ENCODE results near the gene MIS18A.

DNA sequence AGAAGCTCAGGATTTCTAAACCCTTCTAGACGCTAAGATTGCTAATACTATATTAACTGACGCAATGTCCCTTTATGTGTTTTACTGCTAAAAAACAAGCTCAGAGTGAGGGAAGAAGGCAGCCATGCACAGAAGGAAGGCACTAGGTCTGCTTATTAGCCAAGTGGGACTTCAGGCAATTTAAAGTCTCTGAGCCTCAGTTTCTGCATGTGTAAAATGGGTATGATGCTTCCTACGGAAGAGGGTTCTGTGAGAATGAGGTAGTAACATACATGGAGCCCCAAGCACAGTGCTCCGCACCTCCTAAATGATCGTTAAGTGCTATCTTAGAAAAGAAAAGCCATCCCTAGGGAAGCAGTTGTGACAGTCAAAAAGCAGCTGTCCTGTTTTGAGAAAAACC, 16.9 kb downstream of the MIS18A start:
- TF ChIP-seq BHLHE40 (IDR thresholded peaks at IDR 0.05; ENCODE audit: borderline replicate concordance) (no peak), SP1 (IDR thresholded peaks at IDR 0.05) (no peak), SUZ12 (IDR thresholded peaks at IDR 0.05) (no peak), ELF4 (IDR thresholded peaks at IDR 0.05) (no peak), ARNT (IDR thresholded peaks at IDR 0.05) (no peak), NFRKB (IDR thresholded peaks at IDR 0.05) (no peak), FOXA1 (IDR thresholded peaks at IDR 0.05) (no peak), FOXK2 (IDR thresholded peaks at IDR 0.05) (no peak), LEF1 (IDR thresholded peaks at IDR 0.05; ENCODE audit: borderline replicate concordance) (no peak), ZNF384 (IDR thresholded peaks at IDR 0.05) (no peak), FOXM1 (IDR thresholded peaks at IDR 0.05; ENCODE audit: borderline replicate concordance) (no peak), TARDBP (IDR thresholded peaks at IDR 0.05) (no peak), CTBP1 (IDR thresholded peaks at IDR 0.05; ENCODE audit: borderline replicate concordance) (no peak)
- TF ChIP-seq, protein P1, sequence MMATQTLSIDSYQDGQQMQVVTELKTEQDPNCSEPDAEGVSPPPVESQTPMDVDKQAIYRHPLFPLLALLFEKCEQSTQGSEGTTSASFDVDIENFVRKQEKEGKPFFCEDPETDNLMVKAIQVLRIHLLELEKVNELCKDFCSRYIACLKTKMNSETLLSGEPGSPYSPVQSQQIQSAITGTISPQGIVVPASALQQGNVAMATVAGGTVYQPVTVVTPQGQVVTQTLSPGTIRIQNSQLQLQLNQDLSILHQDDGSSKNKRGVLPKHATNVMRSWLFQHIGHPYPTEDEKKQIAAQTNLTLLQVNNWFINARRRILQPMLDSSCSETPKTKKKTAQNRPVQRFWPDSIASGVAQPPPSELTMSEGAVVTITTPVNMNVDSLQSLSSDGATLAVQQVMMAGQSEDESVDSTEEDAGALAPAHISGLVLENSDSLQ (IDR thresholded peaks at IDR 0.05): no peak

All from HEK293T (cell line).